GM12878 (cell line): ENCODE data around the gene MPHOSPH6. TPM values are rescaled to one million over a fixed set of nuclear protein-coding genes. Genes with fewer than 3 reads are reported as not detected.

Experiments used
- ATAC-seq: fragments of 200-7000 bp; cut with Tn5 transposase; 3 replicates; pipeline ENCODE4 v1.9.1; 2020; ENCODE audit warnings: mild to moderate bottlenecking, moderate library complexity
- BruUV-seq: library from RNA; stranded (reverse); fragments of 400-500 nt; replicated peaks from 2 replicates; lab custom pipeline; 2021; lab: Mats Ljungman, UMichigan
- CTCF ChIA-PET: fragments of 300-600 bp; sonication (Branson Sonifier 250); formaldehyde crosslinking; extraction: SDS; loops from one replicate; lab custom pipeline; 2021; ENCODE audit warnings: inconsistent platforms; lab: Yijun Ruan, JAX
- POLR2A ChIA-PET: fragments of 350-600 bp; formaldehyde crosslinking; extraction: SDS; loops from one replicate; lab custom pipeline; 2021; ENCODE audit warnings: inconsistent platforms; lab: Charles Lee
- RAD21 ChIA-PET: fragments of 300-600 bp; sonication (Branson Sonifier 250); formaldehyde crosslinking; loops from one replicate; lab custom pipeline; 2023; ENCODE audit warnings: antibody characterized with exemption; ENCODE audit not compliant: unreplicated experiment; lab: Charles Lee
- SMC1A ChIA-PET: fragments of 300-600 bp; sonication (Branson Sonifier 250); formaldehyde crosslinking; loops from one replicate; lab custom pipeline; 2023; ENCODE audit not compliant: unreplicated experiment, uncharacterized antibody; lab: Charles Lee
- DNase-seq: peaks from one replicate; pipeline ENCODE4 v3.0.0-alpha.2; 2011; ENCODE audit warnings: low read depth, low spot score
- FAIRE-seq: peaks from 3 replicates; lab custom pipeline; 2011; peaks lifted over from hg19 to GRCh38; lab: Jason Lieb, UNC
- H2AFZ ChIP-seq: 2 replicates; pipeline ENCODE4 v1.6.0; 2011; ENCODE audit warnings: low read depth, low read length, control low read depth; ENCODE audit not compliant: control insufficient read depth
- H3K27ac ChIP-seq: 2 replicates; pipeline ENCODE4 v1.5.1; 2011; ENCODE audit warnings: control low read depth; ENCODE audit not compliant: control insufficient read depth, insufficient read depth
- H3K27me3 ChIP-seq, 2 experiments: replicated peaks in 1 of 2; 2 replicates each; pipeline versions ENCODE4 v1.6.0 to v1.6.1; 2011; ENCODE audit warnings: low read length in 1 of 2; ENCODE audit not compliant: control insufficient read depth in 2 of 2, insufficient read depth in 2 of 2
- H3K36me3 ChIP-seq, 2 experiments: 2 replicates each; pipeline ENCODE4 v1.5.1; 2011; ENCODE audit warnings: low read length in 1 of 2; ENCODE audit not compliant: control insufficient read depth in 2 of 2, insufficient read depth in 2 of 2
- H3K4me1 ChIP-seq: 2 replicates; pipeline ENCODE4 v1.6.1; 2011; ENCODE audit warnings: mild to moderate bottlenecking, low read length, moderate library complexity, mixed read lengths; ENCODE audit not compliant: control insufficient read depth, insufficient read depth
- H3K4me2 ChIP-seq: 2 replicates; pipeline ENCODE4 v1.6.0; 2011; ENCODE audit warnings: control low read depth; ENCODE audit not compliant: control insufficient read depth, insufficient read depth
- H3K4me3 ChIP-seq: fragments of 200-600 bp; sonication (generic); 2 replicates; pipeline ENCODE4 v1.5.1; 2016
- H3K79me2 ChIP-seq: 2 replicates; pipeline ENCODE4 v1.6.0; 2011; ENCODE audit warnings: low read length; ENCODE audit not compliant: control insufficient read depth, insufficient read depth
- H3K9ac ChIP-seq: 2 replicates; pipeline ENCODE4 v1.8.0; 2011; ENCODE audit warnings: low read length, control low read depth, mixed read lengths; ENCODE audit not compliant: control insufficient read depth, insufficient read depth
- H3K9me3 ChIP-seq: replicated peaks from 3 replicates; pipeline ENCODE4 v1.5.1; 2011; ENCODE audit warnings: mild to moderate bottlenecking, low read length; ENCODE audit not compliant: control insufficient read depth, insufficient read depth
- H4K20me1 ChIP-seq: 2 replicates; pipeline ENCODE4 v1.6.0; 2011; ENCODE audit not compliant: control insufficient read depth, insufficient read depth
- BRCA1 ChIP-seq: IDR thresholded peaks from 2 replicates; pipeline ENCODE4 v1.6.1; 2011; ENCODE audit warnings: low read depth, low read length, improper control_type of control experiment
- E2F4 ChIP-seq: IDR thresholded peaks from 2 replicates; pipeline ENCODE4 v1.6.1; 2012; ENCODE audit warnings: low read depth, low read length, improper control_type of control experiment
- HSF1 ChIP-seq: fragments of 150-350 bp; IDR thresholded peaks from 2 replicates; pipeline ENCODE4 v1.6.1; 2014; ENCODE audit warnings: mild to moderate bottlenecking, low read depth, low read length
- MEF2A ChIP-seq: IDR thresholded peaks from 2 replicates; pipeline ENCODE4 v1.6.1; 2011; ENCODE audit warnings: low read depth, mild to moderate bottlenecking, low read length, moderate library complexity; ENCODE audit not compliant: insufficient read depth
- NFIC ChIP-seq: IDR thresholded peaks from 2 replicates; pipeline ENCODE4 v1.6.1; 2012; ENCODE audit warnings: low read depth, mild to moderate bottlenecking, inconsistent platforms, low read length, moderate library complexity
- NFYA ChIP-seq: IDR thresholded peaks from 2 replicates; pipeline ENCODE4 v1.6.1; 2011; ENCODE audit warnings: low read depth, mild to moderate bottlenecking, low read length, improper control_type of control experiment, borderline replicate concordance
- POLR2AphosphoS5 ChIP-seq: IDR thresholded peaks from 2 replicates; pipeline ENCODE4 v1.6.1; 2011; ENCODE audit warnings: mild to moderate bottlenecking, low read length, inconsistent platforms
- SRF ChIP-seq, 2 experiments: IDR thresholded peaks; 2 replicates each; pipeline ENCODE4 v1.6.1; 2011; ENCODE audit warnings: low read depth in 2 of 2, low read length in 2 of 2, mild to moderate bottlenecking in 1 of 2, moderate library complexity in 1 of 2
- ZZZ3 ChIP-seq: IDR thresholded peaks from 2 replicates; pipeline ENCODE4 v1.6.1; 2011; ENCODE audit warnings: low read depth; ENCODE audit not compliant: control insufficient read depth, insufficient read length
- in situ Hi-C: fragments of 300-500 bp; cut with MboI; formaldehyde crosslinking; loops from 9 replicates; pipeline ENCODE4 v1.14.3; 2018; ENCODE audit warnings: mixed read lengths
- intact Hi-C: fragments of 100-400 bp; cut with micrococcal nuclease; formaldehyde crosslinking; loops from one replicate; pipeline ENCODE4 v1.14.2; 2022; ENCODE audit not compliant: unreplicated experiment
- polyA plus RNA-seq, 11 experiments: library from polyadenylated mRNA; depleted of rRNA in 4 of 11; unstranded in 6 of 11; stranded (reverse) in 5 of 11; fragments of >200 nt; fragmentation: Nextera tagmentation in 4 of 11; fragmentation: Illumina TruSeq in 1 of 11; extraction: Ambion mirVana in 4 of 11; extraction: Trizol in 1 of 11; gene quantifications; 1 replicate in 1 of 11; 2 replicates in 10 of 11; pipeline versions ENCODE4 v1.2.1 to v1.2.3, GENCODE V29; 2011 to 2016; ENCODE audit warnings: inconsistent platforms in 2 of 11, missing spikeins in 2 of 11, low read depth in 1 of 11
- total RNA-seq, 4 experiments: library from RNA; depleted of rRNA in 3 of 4; stranded (reverse); fragments of >200 nt in 3 of 4; fragmentation: Illumina TruSeq in 1 of 4; extraction: Trizol in 1 of 4; gene quantifications; 2 replicates each; pipeline versions ENCODE4 v1.2.1 to v1.2.3, GENCODE V29; 2013 to 2021
- TF ChIP-seq, protein P1 (sequence below): IDR thresholded peaks from 2 replicates; pipeline ENCODE4 v1.6.1; 2011; ENCODE audit warnings: low read depth, low read length, improper control_type of control experiment, borderline replicate concordance

The MPHOSPH6 gene
- total and polyA plus RNA-seq, 10 of the 15 experiments (the other 5 are each of a cell fraction or from before 2014, with no cell fraction given): 8.9 to 39.6 (median 19.8) TPM

GRCh38 chr16:82185012-82185411 is 15.0 kb upstream of the MPHOSPH6 start:
- RAD21 ChIA-PET: no interaction called here
- intact Hi-C loops: no loop called here
- in situ Hi-C loops: no loop called here

More at GRCh38 chr16:82185012-82185411, 15.0 kb upstream of the MPHOSPH6 start:
- SMC1A ChIA-PET: no interaction called here
- no peak overlapping the region for H3K9ac ChIP-seq
- POLR2A ChIA-PET: no interaction called here
- H3K9me3 ChIP-seq: no peaks in the 10 kb centered on the region
- H2AFZ ChIP-seq: no peak overlapping the region
- FAIRE-seq: no peak
- DNase-seq: no peak
- ATAC-seq: no peak
- no peak overlapping the region for H3K27ac ChIP-seq
- TF ChIP-seq MEF2A: no peak
- no peak for TF ChIP-seq SRF (IDR thresholded peaks at IDR 0.05; ENCODE audit: low read depth in 2 of 2, low read length in 2 of 2)
- no peak for TF ChIP-seq BRCA1
- TF ChIP-seq, protein P1, sequence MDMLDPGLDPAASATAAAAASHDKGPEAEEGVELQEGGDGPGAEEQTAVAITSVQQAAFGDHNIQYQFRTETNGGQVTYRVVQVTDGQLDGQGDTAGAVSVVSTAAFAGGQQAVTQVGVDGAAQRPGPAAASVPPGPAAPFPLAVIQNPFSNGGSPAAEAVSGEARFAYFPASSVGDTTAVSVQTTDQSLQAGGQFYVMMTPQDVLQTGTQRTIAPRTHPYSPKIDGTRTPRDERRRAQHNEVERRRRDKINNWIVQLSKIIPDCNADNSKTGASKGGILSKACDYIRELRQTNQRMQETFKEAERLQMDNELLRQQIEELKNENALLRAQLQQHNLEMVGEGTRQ: no peak
- no peak for TF ChIP-seq ZZZ3
- TF ChIP-seq NFYA: no peak
- no peak for TF ChIP-seq POLR2AphosphoS5
- no peak for TF ChIP-seq NFIC
- TF ChIP-seq HSF1: no peak
- TF ChIP-seq E2F4: no peak
- CTCF ChIA-PET: no interaction called here
- no peaks in the 10 kb centered on the region for H3K79me2 ChIP-seq
- H3K4me2 ChIP-seq: no peak overlapping the region
- H4K20me1 ChIP-seq: no peaks in the 10 kb centered on the region
- BruUV-seq: no TSS peak
- peaks cover 0 to 2% of the 10 kb centered on the region in 2 experiments; a peak in 1 of 4 replicates for H3K27me3 ChIP-seq
- H3K4me1 ChIP-seq: no peaks in the 10 kb centered on the region
- no peak overlapping the region for H3K4me3 ChIP-seq
- no peaks in the 10 kb centered on the region for H3K36me3 ChIP-seq
